ENCODE results near the gene C1orf159.

The C1orf159 gene

GRCh38 chr1:1093610-1093943, 22.3 kb downstream of the C1orf159 start:
- Mint-ChIP-seq H3K4me1 (peaks cover 19% of the 10 kb centered on the region), H3K27ac (no peak overlapping the region), H3K27me3 (ENCODE audit: low read depth, poor library complexity) (no peaks in the 10 kb centered on the region), H3K36me3 (ENCODE audit: low read depth) (peaks cover 33% of the 10 kb centered on the region), H3K4me3 (no peak overlapping the region), H3K9me3 (peaks cover 29% of the 10 kb centered on the region)
- TF ChIP-seq CTCF (IDR thresholded peaks at IDR 0.05): no peak
- DNase-seq: no peak

- no peak for DNase-seq
- no peak for TF ChIP-seq CTCF (IDR thresholded peaks at IDR 0.05)
- no peak overlapping the region for H3K4me3 Mint-ChIP-seq
- peaks cover 33% of the 10 kb centered on the region for H3K36me3 Mint-ChIP-seq (ENCODE audit: low read depth)
- H3K9me3 Mint-ChIP-seq: peaks cover 25% of the 10 kb centered on the region
- H3K27me3 Mint-ChIP-seq (ENCODE audit: low read depth, poor library complexity): no peaks in the 10 kb centered on the region
- peaks cover 23% of the 10 kb centered on the region for H3K4me1 Mint-ChIP-seq
- H3K27ac Mint-ChIP-seq: no peak overlapping the region
Observed at GRCh38 chr1:1092894-1093609, 22.8 kb downstream of the C1orf159 start.

GRCh38 chr1:1092149-1092855, 23.6 kb downstream of the C1orf159 start:
- peaks cover 33% of the 10 kb centered on the region for H3K36me3 Mint-ChIP-seq (ENCODE audit: low read depth)
- DNase-seq: no peak
- TF ChIP-seq CTCF (IDR thresholded peaks at IDR 0.05): no peak
- no peaks in the 10 kb centered on the region for H3K27me3 Mint-ChIP-seq (ENCODE audit: low read depth, poor library complexity)
- peaks cover 23% of the 10 kb centered on the region for H3K4me1 Mint-ChIP-seq
- H3K9me3 Mint-ChIP-seq: peaks cover 20% of the 10 kb centered on the region
- no peak overlapping the region for H3K27ac Mint-ChIP-seq
- H3K4me3 Mint-ChIP-seq: no peak overlapping the region

GRCh38 chr1:1091344-1092148, 24.3 kb downstream of the C1orf159 start:
- Mint-ChIP-seq H3K9me3 (peaks cover 20% of the 10 kb centered on the region), H3K4me1 (peaks cover 26% of the 10 kb centered on the region), H3K36me3 (ENCODE audit: low read depth) (peaks cover 33% of the 10 kb centered on the region), H3K4me3 (no peak overlapping the region), H3K27me3 (ENCODE audit: low read depth, poor library complexity) (no peaks in the 10 kb centered on the region), H3K27ac (no peak overlapping the region)
- DNase-seq: no peak
- TF ChIP-seq CTCF (IDR thresholded peaks at IDR 0.05): no peak

GRCh38 chr1:1090424-1091343, 25.2 kb downstream of the C1orf159 start:
- peaks cover 26% of the 10 kb centered on the region for H3K36me3 Mint-ChIP-seq (ENCODE audit: low read depth)
- no peak for DNase-seq
- TF ChIP-seq CTCF (IDR thresholded peaks at IDR 0.05): no peak
- H3K9me3 Mint-ChIP-seq: peaks cover 20% of the 10 kb centered on the region
- no peak overlapping the region for H3K4me3 Mint-ChIP-seq
- H3K27me3 Mint-ChIP-seq (ENCODE audit: low read depth, poor library complexity): no peaks in the 10 kb centered on the region
- peaks cover 28% of the 10 kb centered on the region for H3K4me1 Mint-ChIP-seq
- H3K27ac Mint-ChIP-seq: no peak overlapping the region

Data from nephron progenitor cell (in vitro differentiated cells).